Measurements from ENCODE around the gene FMNL2.

- no peak for TF ChIP-seq FOXP2 (optimal IDR thresholded peaks at IDR 0.05; ENCODE audit: control extremely low read depth, extremely low read length, insufficient read depth)
- no peak for TF ChIP-seq EZH2 (IDR thresholded peaks at IDR 0.05)
- no peak for TF ChIP-seq POLR2AphosphoS5 (IDR thresholded peaks at IDR 0.05; ENCODE audit: borderline replicate concordance, low read depth, low read length)
Observed at GRCh38 chr2:152566728-152567069, 231.7 kb downstream of the FMNL2 start.
